Superior temporal gyrus (tissue), 1 donor: ENCODE results near the gene IGBP1.
"Not testable (repeated sequence)": the region's sequence is repeated elsewhere in the genome, so short reads cannot be mapped to it uniquely, and the experiment has no call there.

Experiments used
- DNase-seq: peaks from one replicate; pipeline ENCODE4 v3.0.0-alpha.2; 2016; ENCODE audit errors: extremely low spot score

IGBP1 gene

GRCh38 chrX:70166601-70167590 is 33.6 kb downstream of the IGBP1 start:
- DNase-seq = peak; percentile 18

GRCh38 chrX:70168238-70169188 is 35.3 kb downstream of the IGBP1 start:
- DNase-seq = peak; percentile 30

GRCh38 chrX:70169281-70169680 is 36.0 kb downstream of the IGBP1 start:
- DNase-seq = no peak

GRCh38 chrX:70171624-70172023 is 38.4 kb downstream of the IGBP1 start:
- DNase-seq = peak; percentile 8

- no peak for DNase-seq
These were observed 39.0 kb downstream of the IGBP1 start for GRCh38 chrX:70172221-70172620.

GRCh38 chrX:70172964-70173363 is 39.7 kb downstream of the IGBP1 start:
- DNase-seq = no peak

- no peak for DNase-seq
These were observed 41.5 kb downstream of the IGBP1 start for GRCh38 chrX:70174754-70175153.

GRCh38 chrX:70175338-70175737 is 42.1 kb downstream of the IGBP1 start:
- DNase-seq = no peak

GRCh38 chrX:70176938-70177533 is 43.8 kb downstream of the IGBP1 start, which contains the start of gene DGAT2L6:
Gene DGAT2L6, plus strand, starts transcription at chrX:70177483. Its CDS starts 100 bp downstream, at chrX:70177583.
- no peak for DNase-seq

- no peak for DNase-seq
These were observed 49.8 kb downstream of the IGBP1 start for GRCh38 chrX:70183091-70183490.

GRCh38 chrX:70190225-70190624 is 57.0 kb downstream of the IGBP1 start:
- no peak for DNase-seq

GRCh38 chrX:70196961-70197720 is 63.9 kb downstream of the IGBP1 start:
- peak; percentile 7 for DNase-seq

- no peak for DNase-seq
These were observed 68.5 kb downstream of the IGBP1 start for GRCh38 chrX:70201732-70202131.

GRCh38 chrX:70208479-70208878 is 75.2 kb downstream of the IGBP1 start:
- no peak for DNase-seq

- DNase-seq = not testable (repeated sequence)
These were observed 76.3 kb downstream of the IGBP1 start for GRCh38 chrX:70209570-70209969.
